Kidney epithelial cell (primary cell): ENCODE data around the gene ZBTB16. TPM values are rescaled to one million over a fixed set of nuclear protein-coding genes. Genes with fewer than 3 reads are reported as not detected.

ENCODE experiments used
- DNase-seq: peaks from one replicate; pipeline ENCODE4 v3.0.0-alpha.2; 2010; ENCODE audit warnings: low read depth
- H3K27me3 ChIP-seq: 2 replicates; pipeline ENCODE4 v1.6.0; 2011; ENCODE audit warnings: low read length; ENCODE audit not compliant: control insufficient read depth, insufficient read depth
- H3K36me3 ChIP-seq: 2 replicates; pipeline ENCODE4 v1.5.1; 2011; ENCODE audit warnings: low read length; ENCODE audit not compliant: control insufficient read depth, insufficient read depth
- H3K4me3 ChIP-seq: 2 replicates; pipeline ENCODE4 v1.5.1; 2011; ENCODE audit warnings: low read depth, mild to moderate bottlenecking, control low read depth, low read length
- total RNA-seq: library from RNA; depleted of rRNA; stranded (reverse); fragments of >200 nt; gene quantifications from 2 replicates; pipeline ENCODE4 v1.2.3, GENCODE V29; 2015
- TF ChIP-seq, protein P1 (sequence below): IDR thresholded peaks from 2 replicates; pipeline ENCODE4 v1.5.1; 2011; ENCODE audit warnings: mild to moderate bottlenecking, moderate library complexity, low read length, control low read depth, inconsistent platforms; ENCODE audit not compliant: insufficient read depth, poor library complexity, severe bottlenecking

The ZBTB16 gene
- total RNA-seq, 1 donor from 2014 or later, result 0.08 TPM

- DNase-seq, result no peak
- H3K36me3 ChIP-seq, result no peaks in the 10 kb centered on the region
- TF ChIP-seq, protein P1, sequence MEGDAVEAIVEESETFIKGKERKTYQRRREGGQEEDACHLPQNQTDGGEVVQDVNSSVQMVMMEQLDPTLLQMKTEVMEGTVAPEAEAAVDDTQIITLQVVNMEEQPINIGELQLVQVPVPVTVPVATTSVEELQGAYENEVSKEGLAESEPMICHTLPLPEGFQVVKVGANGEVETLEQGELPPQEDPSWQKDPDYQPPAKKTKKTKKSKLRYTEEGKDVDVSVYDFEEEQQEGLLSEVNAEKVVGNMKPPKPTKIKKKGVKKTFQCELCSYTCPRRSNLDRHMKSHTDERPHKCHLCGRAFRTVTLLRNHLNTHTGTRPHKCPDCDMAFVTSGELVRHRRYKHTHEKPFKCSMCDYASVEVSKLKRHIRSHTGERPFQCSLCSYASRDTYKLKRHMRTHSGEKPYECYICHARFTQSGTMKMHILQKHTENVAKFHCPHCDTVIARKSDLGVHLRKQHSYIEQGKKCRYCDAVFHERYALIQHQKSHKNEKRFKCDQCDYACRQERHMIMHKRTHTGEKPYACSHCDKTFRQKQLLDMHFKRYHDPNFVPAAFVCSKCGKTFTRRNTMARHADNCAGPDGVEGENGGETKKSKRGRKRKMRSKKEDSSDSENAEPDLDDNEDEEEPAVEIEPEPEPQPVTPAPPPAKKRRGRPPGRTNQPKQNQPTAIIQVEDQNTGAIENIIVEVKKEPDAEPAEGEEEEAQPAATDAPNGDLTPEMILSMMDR, result no peak
- H3K4me3 ChIP-seq, result no peak overlapping the region
- peaks cover 36% of the 10 kb centered on the region for H3K27me3 ChIP-seq
These were observed 174.2 kb downstream of the ZBTB16 start for GRCh38 chr11:114233755-114234154.

- Histone ChIP-seq H3K36me3 (no peaks in the 10 kb centered on the region), H3K27me3 (peaks cover 25% of the 10 kb centered on the region), H3K4me3 (no peak overlapping the region)
- TF ChIP-seq, protein P1, result no peak
- DNase-seq, result no peak
These were observed 177.3 kb downstream of the ZBTB16 start for GRCh38 chr11:114236829-114237228.

- no peak overlapping the region for H3K4me3 ChIP-seq
- H3K27me3 ChIP-seq, result peaks cover 25% of the 10 kb centered on the region
- DNase-seq, result no peak
- TF ChIP-seq, protein P1, result no peak
- no peaks in the 10 kb centered on the region for H3K36me3 ChIP-seq
These were observed 178.1 kb downstream of the ZBTB16 start for GRCh38 chr11:114237321-114238280.

DNA sequence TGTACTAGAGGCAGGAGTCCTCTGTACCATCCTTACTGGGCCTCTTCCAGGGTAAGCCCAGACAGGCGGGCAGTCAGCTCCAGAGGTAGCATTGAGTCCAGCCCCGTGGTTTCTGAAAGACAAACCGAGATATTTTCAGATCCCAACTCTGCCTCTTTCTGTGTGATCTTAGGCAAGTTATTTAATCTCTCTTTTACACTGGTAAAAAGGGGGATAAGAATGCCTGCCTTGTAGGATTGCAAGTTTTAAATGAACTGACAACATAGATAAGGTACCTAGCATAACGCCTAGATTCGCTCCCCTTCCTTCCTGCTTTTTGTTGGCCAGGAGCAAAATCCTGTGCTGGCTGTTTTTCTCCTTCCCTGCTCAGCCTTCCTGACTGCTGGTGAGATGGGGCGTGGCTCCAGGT is 180.2 kb downstream of the ZBTB16 start:
- DNase-seq, result no peak
- peaks cover 26% of the 10 kb centered on the region for H3K27me3 ChIP-seq
- TF ChIP-seq, protein P1, result no peak
- H3K4me3 ChIP-seq, result no peak overlapping the region
- no peaks in the 10 kb centered on the region for H3K36me3 ChIP-seq

- peaks cover 39% of the 10 kb centered on the region for H3K27me3 ChIP-seq
- H3K36me3 ChIP-seq, result no peaks in the 10 kb centered on the region
- TF ChIP-seq, protein P1, result no peak
- H3K4me3 ChIP-seq, result no peak overlapping the region
- DNase-seq, result no peak
These were observed 182.5 kb downstream of the ZBTB16 start for GRCh38 chr11:114242032-114242431.
